Measurements from ENCODE around the gene MPZL1. TPM values are rescaled to one million over a fixed set of nuclear protein-coding genes. Genes with fewer than 3 reads are reported as not detected.

Gene MPZL1
- total and polyA plus RNA-seq, 2 of the 13 experiments (the other 11 are each of a cell fraction or from before 2014, with no cell fraction given), result 38.0 to 68.7 TPM

DNA sequence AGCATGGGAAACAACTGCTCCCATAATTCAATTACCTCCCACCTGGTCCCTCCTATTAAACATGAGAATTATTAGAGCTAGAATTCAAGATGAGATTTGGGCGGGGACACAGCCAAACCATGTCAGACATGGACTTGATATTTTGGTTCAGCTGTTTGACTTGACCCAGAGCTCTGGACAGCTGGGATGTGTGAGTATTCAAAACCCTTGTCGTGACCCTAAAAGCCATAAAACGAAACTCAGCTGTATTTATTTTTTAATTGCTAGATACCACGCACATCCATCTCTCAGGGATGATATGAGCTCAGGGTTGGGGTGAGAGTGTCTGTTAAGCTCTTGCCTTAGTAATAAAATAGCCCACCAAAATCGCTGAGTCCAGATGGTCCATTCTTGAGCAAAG is 46.3 kb upstream of the MPZL1 start:
- Histone ChIP-seq H3K4me1 (ENCODE audit: insufficient read depth, low read length) (peaks cover 14% of the 10 kb centered on the region), H4K20me1 (ENCODE audit: insufficient read depth, low read length) (no peaks in the 10 kb centered on the region), H2AFZ (ENCODE audit: low read length) (no peak overlapping the region), H3K27me3 (ENCODE audit: control insufficient read depth in 1 of 2, insufficient read depth in 2 of 2, low read length in 2 of 2) (no peaks in the 10 kb centered on the region; a peak in 1 of 5 replicates), H3K36me3 (replicated peaks in 1 of 2; ENCODE audit: control insufficient read depth in 1 of 2, insufficient read depth in 2 of 2, low read length in 2 of 2) (no peaks in the 10 kb centered on the region), H3K9me3 (ENCODE audit: low read length) (no peaks in the 10 kb centered on the region), H3K4me3 (replicated peaks in 1 of 3; ENCODE audit: insufficient read depth in 1 of 3, low read depth in 2 of 3, low read length in 3 of 3) (no peak overlapping the region), H3K9ac (ENCODE audit: insufficient read depth, low read depth, low read length) (no peak overlapping the region), H3K4me2 (ENCODE audit: low read depth, low read length) (no peak overlapping the region), H3K27ac (ENCODE audit: extremely low read length, insufficient read depth, low read length) (no peak overlapping the region), H3K79me2 (ENCODE audit: insufficient read depth, low read length) (no peaks in the 10 kb centered on the region)
- FAIRE-seq (no peak), DNase-seq (ENCODE audit: low spot score) (no peak), ATAC-seq (no peak)
- in situ Hi-C loops (cut with HindIII; ENCODE audit: extremely low pct_ligation_motif_present, low pct_unique_long_range_greater_than_20kb) (no loop called here), intact Hi-C loops (cut with micrococcal nuclease; ENCODE audit: unreplicated experiment) (no loop called here)
- 3% methylated on average over 5 of the region's 5 CpGs for WGBS (ENCODE audit: low lambda C conversion rate)
- ChIA-PET CTCF (ENCODE audit: low intra/inter-chr PET ratio, low total read pairs) (no interaction called here), POLR2A (no interaction called here)
- TF ChIP-seq ZSCAN31 (CRISPR knock-in tag; IDR thresholded peaks at IDR 0.05; ENCODE audit: low read depth), result no peak
- no peak for TF ChIP-seq NFIC (IDR thresholded peaks at IDR 0.05; ENCODE audit: low read length)
- TF ChIP-seq ZNF572 (CRISPR knock-in tag; IDR thresholded peaks at IDR 0.05), result no peak
- TF ChIP-seq, protein P1, sequence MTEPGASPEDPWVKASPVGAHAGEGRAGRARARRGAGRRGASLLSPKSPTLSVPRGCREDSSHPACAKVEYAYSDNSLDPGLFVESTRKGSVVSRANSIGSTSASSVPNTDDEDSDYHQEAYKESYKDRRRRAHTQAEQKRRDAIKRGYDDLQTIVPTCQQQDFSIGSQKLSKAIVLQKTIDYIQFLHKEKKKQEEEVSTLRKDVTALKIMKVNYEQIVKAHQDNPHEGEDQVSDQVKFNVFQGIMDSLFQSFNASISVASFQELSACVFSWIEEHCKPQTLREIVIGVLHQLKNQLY (CRISPR knock-in tag; IDR thresholded peaks at IDR 0.05), result no peak
- no peak for TF ChIP-seq ZNF282 (IDR thresholded peaks at IDR 0.05; ENCODE audit: partially characterized antibody)
- TF ChIP-seq HES4 (CRISPR knock-in tag; IDR thresholded peaks at IDR 0.05; ENCODE audit: borderline replicate concordance), result no peak
- no peak for TF ChIP-seq SNAPC5 (CRISPR knock-in tag; IDR thresholded peaks at IDR 0.05; ENCODE audit: borderline replicate concordance)
- no peak for TF ChIP-seq ZBTB20 (CRISPR knock-in tag; IDR thresholded peaks at IDR 0.05; ENCODE audit: borderline replicate concordance, low read depth)
- no peak for TF ChIP-seq PHB2 (IDR thresholded peaks at IDR 0.05; ENCODE audit: partially characterized antibody)
- no peak for TF ChIP-seq PPARG (CRISPR knock-in tag; conservative IDR thresholded peaks at IDR 0.05)
- TF ChIP-seq FOXP4 (CRISPR knock-in tag; IDR thresholded peaks at IDR 0.05), result no peak
- TF ChIP-seq ZNF546 (CRISPR knock-in tag; conservative IDR thresholded peaks at IDR 0.05), result no peak
- no peak for TF ChIP-seq ZFP41 (CRISPR knock-in tag; IDR thresholded peaks at IDR 0.05; ENCODE audit: borderline replicate concordance)
- no peak for TF ChIP-seq NRL (CRISPR knock-in tag; IDR thresholded peaks at IDR 0.05; ENCODE audit: borderline replicate concordance)
- TF ChIP-seq AKAP8 (CRISPR knock-in tag; IDR thresholded peaks at IDR 0.05), result no peak
- TF ChIP-seq ZBTB14 (CRISPR knock-in tag; IDR thresholded peaks at IDR 0.05), result no peak
- TF ChIP-seq NFAT5 (CRISPR knock-in tag; IDR thresholded peaks at IDR 0.05), result no peak
- no TSS peak for BruUV-seq (replicated peaks)
